ACC112 (cell line): ENCODE results near the gene ZBTB9.

Source experiments
- H2AFZ ChIP-seq: fragments of 200-600 bp; sonication (generic); one replicate; pipeline ENCODE4 v1.6.0; 2017; ENCODE audit warnings: antibody characterized with exemption, low read length; ENCODE audit not compliant: unreplicated experiment
- H3K27ac ChIP-seq: fragments of 200-600 bp; sonication (generic); 2 replicates; pipeline ENCODE4 v1.5.1; 2014; ENCODE audit warnings: low read depth, mild to moderate bottlenecking, antibody characterized with exemption, low read length, moderate library complexity
- H3K27me3 ChIP-seq: fragments of 200-600 bp; sonication (generic); 2 replicates; pipeline ENCODE4 v1.6.1; 2014; ENCODE audit warnings: mild to moderate bottlenecking, antibody characterized with exemption, low read length, moderate library complexity, mixed read lengths; ENCODE audit not compliant: insufficient read depth
- H3K36me3 ChIP-seq: fragments of 200-600 bp; sonication (generic); 2 replicates; pipeline ENCODE4 v1.6.1; 2016; ENCODE audit warnings: mild to moderate bottlenecking, antibody characterized with exemption, low read length, moderate library complexity, mixed read lengths; ENCODE audit not compliant: insufficient read depth
- H3K4me1 ChIP-seq: fragments of 200-600 bp; sonication (generic); one replicate; pipeline ENCODE4 v1.6.1; 2016; ENCODE audit warnings: low read length, mixed read lengths; ENCODE audit not compliant: insufficient read depth, unreplicated experiment, control insufficient read depth
- H3K4me3 ChIP-seq: fragments of 200-600 bp; sonication (generic); 2 replicates; pipeline ENCODE4 v1.5.1; 2014; ENCODE audit warnings: mild to moderate bottlenecking, low read depth, low read length
- H3K79me2 ChIP-seq: fragments of 200-600 bp; sonication (generic); one replicate; pipeline ENCODE4 v1.6.0; 2016; ENCODE audit warnings: low read length; ENCODE audit not compliant: control insufficient read depth, unreplicated experiment, insufficient read depth

The ZBTB9 gene

GRCh38 chr6:33412140-33413009 lies 42.0 kb upstream of the ZBTB9 start:
- Histone ChIP-seq H3K27ac (no peak overlapping the region), H3K79me2 (peaks cover 33% of the 10 kb centered on the region), H3K4me3 (peak overlapping the region; percentile 95; the same call in 1 of the 2 replicates), H3K4me1 (peaks cover 19% of the 10 kb centered on the region), H2AFZ (no peak overlapping the region), H3K27me3 (no peaks in the 10 kb centered on the region), H3K36me3 (peaks cover 5% of the 10 kb centered on the region; the same call in 1 of the 2 replicates)

- no peak overlapping the region for H3K4me3 ChIP-seq
- H2AFZ ChIP-seq, result no peak overlapping the region
- 0 out of 2 replicates have a peak, but pooled peaks cover 5% of the 10 kb centered on the region for H3K36me3 ChIP-seq
- peaks cover 37% of the 10 kb centered on the region for H3K79me2 ChIP-seq
- no peaks in the 10 kb centered on the region for H3K27me3 ChIP-seq
- H3K4me1 ChIP-seq, result peaks cover 20% of the 10 kb centered on the region
- no peak overlapping the region for H3K27ac ChIP-seq
Measured at GRCh38 chr6:33413241-33414120, 40.9 kb upstream of the ZBTB9 start.

GRCh38 chr6:33414592-33415271 lies 39.6 kb upstream of the ZBTB9 start:
- peaks cover 28% of the 10 kb centered on the region for H3K4me1 ChIP-seq
- peaks cover 43% of the 10 kb centered on the region for H3K79me2 ChIP-seq

GRCh38 chr6:33415831-33416230 lies 38.5 kb upstream of the ZBTB9 start:
- no peaks in the 10 kb centered on the region for H3K27me3 ChIP-seq
- H3K4me1 ChIP-seq, result peaks cover 28% of the 10 kb centered on the region
- no peak overlapping the region for H2AFZ ChIP-seq
- peak overlapping the region; percentile 95 for H3K27ac ChIP-seq
- peaks cover 49% of the 10 kb centered on the region for H3K79me2 ChIP-seq
- H3K36me3 ChIP-seq, result 0 out of 2 replicates have a peak, but pooled peaks cover 5% of the 10 kb centered on the region
- H3K4me3 ChIP-seq, result peak overlapping the region; percentile 88

More at GRCh38 chr6:33414592-33415271, 39.6 kb upstream of the ZBTB9 start:
- H3K27me3 ChIP-seq, result no peaks in the 10 kb centered on the region
- 0 out of 2 replicates have a peak, but pooled peaks cover 5% of the 10 kb centered on the region for H3K36me3 ChIP-seq
- H2AFZ ChIP-seq, result no peak overlapping the region
- H3K27ac ChIP-seq, result peak overlapping the region; percentile 3; the same call in 1 of the 2 replicates
- no peak overlapping the region for H3K4me3 ChIP-seq

GRCh38 chr6:33416386-33417127 lies 37.8 kb upstream of the ZBTB9 start:
- Histone ChIP-seq H3K36me3 (0 out of 2 replicates have a peak, but pooled peaks cover 5% of the 10 kb centered on the region), H2AFZ (no peak overlapping the region), H3K27me3 (no peaks in the 10 kb centered on the region), H3K4me1 (peaks cover 28% of the 10 kb centered on the region), H3K79me2 (peaks cover 48% of the 10 kb centered on the region), H3K27ac (peak overlapping the region; percentile 95), H3K4me3 (peak overlapping the region; percentile 88)

- Histone ChIP-seq H3K27ac (peak overlapping the region; percentile 95), H3K4me1 (peaks cover 28% of the 10 kb centered on the region), H3K27me3 (no peaks in the 10 kb centered on the region), H3K79me2 (peaks cover 54% of the 10 kb centered on the region), H3K4me3 (peak overlapping the region; percentile 88), H2AFZ (peak overlapping the region; percentile 17), H3K36me3 (0 out of 2 replicates have a peak, but pooled peaks cover 5% of the 10 kb centered on the region)
Measured at GRCh38 chr6:33417128-33417902, 37.1 kb upstream of the ZBTB9 start.

GRCh38 chr6:33417903-33418689 lies 36.3 kb upstream of the ZBTB9 start, which contains the start of gene CUTA:
TSS of gene CUTA (minus strand) at chr6:33418107. CDS start at chr6:33418000, 107 bp downstream.
- Histone ChIP-seq H3K27ac (peak within 1 kb of the TSS; percentile 95), H3K4me1 (peaks cover 28% of the 10 kb centered on the region), H3K27me3 (no peaks in the 10 kb centered on the region), H3K4me3 (peak within 1 kb of the TSS; percentile 88), H3K79me2 (peaks cover 56% of the 10 kb centered on the region), H3K36me3 (0 out of 2 replicates have a peak, but pooled peaks cover 5% of the 10 kb centered on the region), H2AFZ (peak within 1 kb of the TSS; percentile 17)

- Histone ChIP-seq H2AFZ (no peak overlapping the region), H3K36me3 (peaks cover 5% of the 10 kb centered on the region; the same call in 1 of the 2 replicates), H3K4me1 (peaks cover 28% of the 10 kb centered on the region), H3K4me3 (peak overlapping the region; percentile 88), H3K27me3 (no peaks in the 10 kb centered on the region), H3K79me2 (peaks cover 56% of the 10 kb centered on the region), H3K27ac (peak overlapping the region; percentile 77)
Measured at GRCh38 chr6:33418690-33419291, 35.6 kb upstream of the ZBTB9 start.
